A549 (cell line): Measurements from ENCODE around the gene PIK3R4. TPM values are rescaled to one million over a fixed set of nuclear protein-coding genes. Genes with fewer than 3 reads are reported as not detected.

Experiments used
- ATAC-seq, 2 experiments: fragments of 200-7000 bp in 1 of 2; fragments of >200 bp in 1 of 2; cut with Nextera tagmentation in 1 of 2; cut with Tn5 transposase in 1 of 2; 3 replicates each; pipeline versions ENCODE4 v1.8.0 to v1.9.1; 2018 to 2020; ENCODE audit warnings: mild to moderate bottlenecking in 1 of 2, moderate library complexity in 1 of 2
- CTCF ChIA-PET: fragments of 300-600 bp; sonication (Branson Sonifier 250); formaldehyde crosslinking; extraction: SDS; loops from one replicate; lab custom pipeline; 2021; ENCODE audit warnings: antibody characterized with exemption, inconsistent platforms; lab: Yijun Ruan, JAX
- POLR2A ChIA-PET: fragments of 350-600 bp; formaldehyde crosslinking; extraction: SDS; loops from one replicate; lab custom pipeline; 2021; ENCODE audit warnings: antibody characterized with exemption, inconsistent platforms; lab: Yijun Ruan, JAX
- DNase-seq, 2 experiments: peaks; one replicate each; pipeline versions ENCODE4 v3.0.0 to v3.0.0-alpha.2; 2011 to 2016; ENCODE audit warnings: low read depth in 1 of 2, low spot score in 1 of 2
- FAIRE-seq: peaks from 2 replicates; lab custom pipeline; 2011; peaks lifted over from hg19 to GRCh38; lab: Jason Lieb, UNC
- H3K27ac ChIP-seq, 2 experiments: fragments of >200 bp; sonication (Bioruptor Twin); formaldehyde crosslinking; 3 replicates each; pipeline ENCODE4 v1.5.1; 2016 to 2017
- H3K4me1 ChIP-seq: fragments of >200 bp; sonication (Bioruptor Twin); formaldehyde crosslinking; 3 replicates; pipeline ENCODE4 v1.6.1; 2016
- H3K4me2 ChIP-seq: fragments of >200 bp; sonication (Bioruptor Twin); formaldehyde crosslinking; 3 replicates; pipeline ENCODE4 v1.6.1; 2016
- H3K4me3 ChIP-seq: fragments of >200 bp; sonication (Bioruptor Twin); formaldehyde crosslinking; 3 replicates; pipeline ENCODE4 v1.5.1; 2016
- H3K9me3 ChIP-seq: fragments of >200 bp; sonication (Bioruptor Twin); formaldehyde crosslinking; 3 replicates; pipeline ENCODE4 v1.6.1; 2016
- BHLHE40 ChIP-seq: IDR thresholded peaks from 2 replicates; pipeline ENCODE4 v1.6.1; 2012; ENCODE audit warnings: low read depth, low read length, inconsistent platforms
- CBX2 ChIP-seq: fragments of 200-600 bp; sonication (generic); IDR thresholded peaks from 2 replicates; pipeline ENCODE4 v1.6.1; 2016; ENCODE audit warnings: low read depth, mild to moderate bottlenecking, borderline replicate concordance
- CHD2 ChIP-seq: fragments of 150-350 bp; IDR thresholded peaks from 2 replicates; pipeline ENCODE4 v1.6.1; 2014; ENCODE audit warnings: low read length; ENCODE audit not compliant: partially characterized antibody
- EHMT2 ChIP-seq: fragments of 200-600 bp; sonication (generic); IDR thresholded peaks from 2 replicates; pipeline ENCODE4 v1.6.1; 2016; ENCODE audit warnings: antibody characterized with exemption, low read depth, mild to moderate bottlenecking, moderate library complexity
- FOXS1 ChIP-seq: fragments of 250-450 bp; sonication (Bioruptor Pico); IDR thresholded peaks from 2 replicates; pipeline ENCODE4 v1.5.0; 2020; ENCODE audit warnings: mild to moderate bottlenecking, moderate library complexity
- HDAC2 ChIP-seq: fragments of 200-600 bp; sonication (generic); IDR thresholded peaks from 2 replicates; pipeline ENCODE4 v1.6.1; 2016
- HOXB13 ChIP-seq: fragments of 250-450 bp; sonication (Bioruptor Pico); IDR thresholded peaks from 2 replicates; pipeline ENCODE4 v1.5.0; 2020; ENCODE audit warnings: low read depth, mild to moderate bottlenecking, moderate library complexity
- HOXB5 ChIP-seq: fragments of 250-450 bp; sonication (Bioruptor Pico); IDR thresholded peaks from 2 replicates; pipeline ENCODE4 v1.5.0; 2020; ENCODE audit warnings: mild to moderate bottlenecking, moderate library complexity
- JUN ChIP-seq, 2 experiments: fragments of >200 bp; sonication (Bioruptor Twin); formaldehyde crosslinking; IDR thresholded peaks; 2 replicates in 1 of 2; 3 replicates in 1 of 2; pipeline ENCODE4 v1.6.1; 2016 to 2017
- MAFK ChIP-seq: fragments of 450-650 bp; IDR thresholded peaks from 2 replicates; pipeline ENCODE4 v1.6.1; 2014; ENCODE audit not compliant: partially characterized antibody
- NFE2L2 ChIP-seq: fragments of 150-350 bp; conservative IDR thresholded peaks from 2 replicates; pipeline ENCODE4 v1.6.1; 2014; ENCODE audit warnings: low read length
- NPAS2 ChIP-seq: fragments of 250-450 bp; sonication (Bioruptor Pico); IDR thresholded peaks from 2 replicates; pipeline ENCODE4 v1.8.0; 2022; ENCODE audit warnings: mild to moderate bottlenecking, moderate library complexity, borderline replicate concordance
- PHF8 ChIP-seq: fragments of 200-600 bp; sonication (generic); IDR thresholded peaks from 2 replicates; pipeline ENCODE4 v1.6.1; 2016; ENCODE audit warnings: low read depth, mild to moderate bottlenecking, antibody characterized with exemption, moderate library complexity, borderline replicate concordance
- POLR2A ChIP-seq: IDR thresholded peaks from 2 replicates; pipeline ENCODE4 v1.6.1; 2012; ENCODE audit warnings: mild to moderate bottlenecking, low read length
- ZC3H11A ChIP-seq: fragments of 450-650 bp; IDR thresholded peaks from 2 replicates; pipeline ENCODE4 v1.6.1; 2014; ENCODE audit warnings: antibody characterized with exemption, mild to moderate bottlenecking
- ZSCAN20 ChIP-seq: fragments of 250-450 bp; sonication (Bioruptor Pico); IDR thresholded peaks from 2 replicates; pipeline ENCODE4 v1.8.0; 2022; ENCODE audit warnings: mild to moderate bottlenecking, moderate library complexity
- WGBS: methylation state at CpG from one replicate; pipeline ENCODE4 v1.1.6; 2017; ENCODE audit errors: missing lambda C conversion rate; 5-methylcytosine and 5-hydroxymethylcytosine counted together
- polyA plus RNA-seq, 4 experiments: library from polyadenylated mRNA; depleted of rRNA in 3 of 4; stranded (reverse); fragments of >200 nt; fragmentation: RNase III in 1 of 4; extraction: RNeasy Plus Mini Kit Qiagen cat#74134 plus additional on column Dnase treatment in 1 of 4; gene quantifications; 2 replicates in 3 of 4; 3 replicates in 1 of 4; pipeline ENCODE4 v1.2.3, GENCODE V29; 2011 to 2017
- TF ChIP-seq, protein P1 (sequence below): fragments of 250-450 bp; sonication (Bioruptor Pico); IDR thresholded peaks from 2 replicates; pipeline ENCODE4 v1.5.0; 2021; ENCODE audit warnings: mild to moderate bottlenecking, moderate library complexity, borderline replicate concordance
- TF ChIP-seq, protein P2 (sequence below): IDR thresholded peaks from 2 replicates; pipeline ENCODE4 v1.6.1; 2012
- TF ChIP-seq, protein P3 (sequence below): IDR thresholded peaks from 2 replicates; pipeline ENCODE4 v1.6.1; 2012
- TF ChIP-seq, protein P4 (sequence below): fragments of >200 bp; sonication (Bioruptor Twin); formaldehyde crosslinking; IDR thresholded peaks from 3 replicates; pipeline ENCODE4 v1.6.1; 2016
- TF ChIP-seq, protein P5 (sequence below): fragments of >200 bp; sonication (Bioruptor Twin); formaldehyde crosslinking; IDR thresholded peaks from 3 replicates; pipeline ENCODE4 v1.5.1; 2016

PIK3R4 gene
- polyA plus RNA-seq, 2 of the 4 experiments (the other 2 are of a cell fraction): 18.2 to 27.8 TPM

DNA sequence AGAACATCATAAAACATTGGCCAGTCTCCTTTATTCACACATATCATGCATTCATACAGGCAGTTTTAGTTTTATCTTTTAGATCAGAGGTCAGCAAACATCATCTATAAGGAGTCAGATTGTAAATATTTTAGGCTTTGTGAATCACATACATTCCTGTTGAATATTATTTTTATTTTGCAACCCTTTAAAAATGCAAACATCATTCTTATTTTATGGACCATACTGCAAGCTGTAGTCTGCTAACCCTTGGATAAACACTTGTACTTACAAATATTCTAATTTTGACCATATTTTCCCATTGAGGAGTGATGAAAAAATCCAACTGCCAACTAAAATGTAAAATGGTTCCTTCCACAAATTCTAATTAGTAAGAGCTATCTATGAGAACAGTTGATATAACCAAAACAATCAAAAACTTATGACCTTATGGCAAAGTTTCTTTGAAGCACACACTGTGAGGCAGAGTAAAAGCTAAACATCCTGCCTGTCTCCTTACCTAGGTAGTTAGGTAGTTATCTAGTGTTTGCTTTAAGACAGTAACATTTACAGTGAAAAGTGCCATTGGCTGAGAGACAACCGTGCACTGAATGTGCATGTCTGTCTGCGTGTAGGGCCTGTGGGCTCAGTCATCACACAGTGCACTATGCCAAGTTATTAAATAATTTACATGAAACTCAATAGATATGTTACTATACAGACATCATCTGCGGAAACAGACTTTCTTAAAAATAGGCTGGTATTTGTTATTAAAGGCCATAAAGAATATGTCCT, 57.7 kb downstream of the PIK3R4 start:
- CTCF ChIA-PET: no interaction called here
- no peak overlapping the region for H3K27ac ChIP-seq
- no peak overlapping the region for H3K4me2 ChIP-seq
- ATAC-seq: no peak
- POLR2A ChIA-PET: no interaction called here
- no peak for DNase-seq
- no peaks in the 10 kb centered on the region for H3K9me3 ChIP-seq
- H3K4me1 ChIP-seq: no peaks in the 10 kb centered on the region
- no peak overlapping the region for H3K4me3 ChIP-seq
- TF ChIP-seq JUN (IDR thresholded peaks at IDR 0.05) (no peak), CBX2 (no peak), ZC3H11A (no peak), EHMT2 (no peak), FOXS1 (no peak), CHD2 (no peak), BHLHE40 (no peak), NFE2L2 (no peak), MAFK (no peak)
- TF ChIP-seq, protein P1, sequence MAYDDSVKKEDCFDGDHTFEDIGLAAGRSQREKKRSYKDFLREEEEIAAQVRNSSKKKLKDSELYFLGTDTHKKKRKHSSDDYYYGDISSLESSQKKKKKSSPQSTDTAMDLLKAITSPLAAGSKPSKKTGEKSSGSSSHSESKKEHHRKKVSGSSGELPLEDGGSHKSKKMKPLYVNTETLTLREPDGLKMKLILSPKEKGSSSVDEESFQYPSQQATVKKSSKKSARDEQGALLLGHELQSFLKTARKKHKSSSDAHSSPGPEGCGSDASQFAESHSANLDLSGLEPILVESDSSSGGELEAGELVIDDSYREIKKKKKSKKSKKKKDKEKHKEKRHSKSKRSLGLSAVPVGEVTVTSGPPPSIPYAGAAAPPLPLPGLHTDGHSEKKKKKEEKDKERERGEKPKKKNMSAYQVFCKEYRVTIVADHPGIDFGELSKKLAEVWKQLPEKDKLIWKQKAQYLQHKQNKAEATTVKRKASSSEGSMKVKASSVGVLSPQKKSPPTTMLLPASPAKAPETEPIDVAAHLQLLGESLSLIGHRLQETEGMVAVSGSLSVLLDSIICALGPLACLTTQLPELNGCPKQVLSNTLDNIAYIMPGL (CRISPR knock-in tag): no peak
- TF ChIP-seq, protein P2, sequence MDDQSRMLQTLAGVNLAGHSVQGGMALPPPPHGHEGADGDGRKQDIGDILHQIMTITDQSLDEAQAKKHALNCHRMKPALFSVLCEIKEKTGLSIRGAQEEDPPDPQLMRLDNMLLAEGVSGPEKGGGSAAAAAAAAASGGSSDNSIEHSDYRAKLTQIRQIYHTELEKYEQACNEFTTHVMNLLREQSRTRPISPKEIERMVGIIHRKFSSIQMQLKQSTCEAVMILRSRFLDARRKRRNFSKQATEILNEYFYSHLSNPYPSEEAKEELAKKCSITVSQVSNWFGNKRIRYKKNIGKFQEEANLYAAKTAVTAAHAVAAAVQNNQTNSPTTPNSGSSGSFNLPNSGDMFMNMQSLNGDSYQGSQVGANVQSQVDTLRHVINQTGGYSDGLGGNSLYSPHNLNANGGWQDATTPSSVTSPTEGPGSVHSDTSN: no peak
- FAIRE-seq: no peak
- 91% methylated on average over 3 of the region's 3 CpGs for WGBS

DNA sequence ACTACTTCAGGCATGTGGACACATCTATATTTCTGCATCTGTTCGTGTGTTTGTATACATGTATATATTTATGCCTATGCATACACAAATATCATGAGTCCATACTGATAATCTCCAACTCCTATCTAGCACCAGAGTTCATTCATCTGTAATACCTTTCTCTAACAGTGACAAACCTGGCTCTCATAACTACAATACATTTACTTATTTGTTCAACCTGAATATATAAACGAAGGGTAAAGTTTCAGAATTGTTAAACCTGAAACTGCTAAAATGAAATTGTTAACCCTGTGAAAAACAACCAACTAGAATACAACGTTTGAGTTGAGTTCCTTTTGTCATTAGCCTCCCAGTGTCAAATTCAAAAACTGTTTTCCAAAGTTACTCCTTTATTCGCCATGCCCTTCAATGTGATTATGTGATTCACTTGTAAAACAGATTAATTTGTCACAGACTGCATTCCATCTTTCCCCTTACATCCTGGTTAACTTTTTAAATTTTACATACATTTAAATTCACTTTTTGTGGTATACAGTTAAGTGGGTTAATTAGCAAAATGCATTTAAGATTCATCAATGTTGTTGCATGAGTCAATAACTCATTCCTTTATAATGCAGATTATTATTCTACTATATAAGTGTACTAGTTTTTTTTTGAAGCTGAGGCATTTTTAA, 58.5 kb downstream of the PIK3R4 start:
- Histone ChIP-seq H3K27ac (no peak overlapping the region), H3K4me2 (no peak overlapping the region), H3K4me3 (no peak overlapping the region), H3K9me3 (no peaks in the 10 kb centered on the region), H3K4me1 (no peaks in the 10 kb centered on the region)
- ATAC-seq: no peak
- POLR2A ChIA-PET: no interaction called here
- CTCF ChIA-PET: no interaction called here
- no peak for DNase-seq
- TF ChIP-seq NPAS2 (CRISPR knock-in tag) (no peak), HOXB5 (CRISPR knock-in tag) (no peak), PHF8 (no peak), POLR2A (no peak), HDAC2 (no peak), CHD2 (no peak), ZC3H11A (no peak), HOXB13 (CRISPR knock-in tag) (no peak), ZSCAN20 (CRISPR knock-in tag) (no peak)
- TF ChIP-seq, protein P3, sequence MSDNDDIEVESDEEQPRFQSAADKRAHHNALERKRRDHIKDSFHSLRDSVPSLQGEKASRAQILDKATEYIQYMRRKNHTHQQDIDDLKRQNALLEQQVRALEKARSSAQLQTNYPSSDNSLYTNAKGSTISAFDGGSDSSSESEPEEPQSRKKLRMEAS: no peak
- TF ChIP-seq, protein P4, sequence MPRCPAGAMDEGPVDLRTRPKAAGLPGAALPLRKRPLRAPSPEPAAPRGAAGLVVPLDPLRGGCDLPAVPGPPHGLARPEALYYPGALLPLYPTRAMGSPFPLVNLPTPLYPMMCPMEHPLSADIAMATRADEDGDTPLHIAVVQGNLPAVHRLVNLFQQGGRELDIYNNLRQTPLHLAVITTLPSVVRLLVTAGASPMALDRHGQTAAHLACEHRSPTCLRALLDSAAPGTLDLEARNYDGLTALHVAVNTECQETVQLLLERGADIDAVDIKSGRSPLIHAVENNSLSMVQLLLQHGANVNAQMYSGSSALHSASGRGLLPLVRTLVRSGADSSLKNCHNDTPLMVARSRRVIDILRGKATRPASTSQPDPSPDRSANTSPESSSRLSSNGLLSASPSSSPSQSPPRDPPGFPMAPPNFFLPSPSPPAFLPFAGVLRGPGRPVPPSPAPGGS: no peak
- TF ChIP-seq, protein P5, sequence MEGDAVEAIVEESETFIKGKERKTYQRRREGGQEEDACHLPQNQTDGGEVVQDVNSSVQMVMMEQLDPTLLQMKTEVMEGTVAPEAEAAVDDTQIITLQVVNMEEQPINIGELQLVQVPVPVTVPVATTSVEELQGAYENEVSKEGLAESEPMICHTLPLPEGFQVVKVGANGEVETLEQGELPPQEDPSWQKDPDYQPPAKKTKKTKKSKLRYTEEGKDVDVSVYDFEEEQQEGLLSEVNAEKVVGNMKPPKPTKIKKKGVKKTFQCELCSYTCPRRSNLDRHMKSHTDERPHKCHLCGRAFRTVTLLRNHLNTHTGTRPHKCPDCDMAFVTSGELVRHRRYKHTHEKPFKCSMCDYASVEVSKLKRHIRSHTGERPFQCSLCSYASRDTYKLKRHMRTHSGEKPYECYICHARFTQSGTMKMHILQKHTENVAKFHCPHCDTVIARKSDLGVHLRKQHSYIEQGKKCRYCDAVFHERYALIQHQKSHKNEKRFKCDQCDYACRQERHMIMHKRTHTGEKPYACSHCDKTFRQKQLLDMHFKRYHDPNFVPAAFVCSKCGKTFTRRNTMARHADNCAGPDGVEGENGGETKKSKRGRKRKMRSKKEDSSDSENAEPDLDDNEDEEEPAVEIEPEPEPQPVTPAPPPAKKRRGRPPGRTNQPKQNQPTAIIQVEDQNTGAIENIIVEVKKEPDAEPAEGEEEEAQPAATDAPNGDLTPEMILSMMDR: no peak
- FAIRE-seq: no peak
- WGBS: 70% methylated on average over 4 of the region's 4 CpGs
